Urothelium cell line (cell line): ENCODE data around the gene EPHA1.
A peak's percentile ranks its signal among the peaks of the same experiment; 100 is the strongest.

Source experiments
- DNase-seq: peaks from one replicate; pipeline ENCODE4 v3.0.0; 2011; ENCODE audit warnings: low spot score, mixed read lengths
- FAIRE-seq: peaks from 2 replicates; lab custom pipeline; 2011; peaks lifted over from hg19 to GRCh38; lab: Jason Lieb, UNC

The EPHA1 gene

GRCh38 chr7:143375298-143376034 is 33.2 kb downstream of the EPHA1 start:
- DNase-seq (peak; percentile 8), FAIRE-seq (no peak)

GRCh38 chr7:143374561-143374960 is 34.1 kb downstream of the EPHA1 start:
- no peak for FAIRE-seq
- DNase-seq: no peak

GRCh38 chr7:143373255-143373794 is 35.3 kb downstream of the EPHA1 start:
- FAIRE-seq: no peak
- no peak for DNase-seq

GRCh38 chr7:143372070-143372469 is 36.6 kb downstream of the EPHA1 start:
- DNase-seq: no peak
- no peak for FAIRE-seq

- DNase-seq (no peak), FAIRE-seq (no peak)
Observed at GRCh38 chr7:143369678-143370651, 38.7 kb downstream of the EPHA1 start.

GRCh38 chr7:143368387-143368786 is 40.3 kb downstream of the EPHA1 start:
- no peak for DNase-seq
- FAIRE-seq: no peak

- peak; percentile 80 for DNase-seq
- no peak for FAIRE-seq
Observed at GRCh38 chr7:143367972-143368371, 40.7 kb downstream of the EPHA1 start.

GRCh38 chr7:143363016-143363937 is 45.4 kb downstream of the EPHA1 start:
- FAIRE-seq (no peak), DNase-seq (no peak)

GRCh38 chr7:143362131-143363015 is 46.3 kb downstream of the EPHA1 start, which contains the start of gene FAM131B:
Gene FAM131B (minus strand): TSS chr7:143362713. CDS start chr7:143362603, 110 bp downstream.
- no peak for FAIRE-seq
- peak; percentile 36 for DNase-seq

- DNase-seq: peak; percentile 14
Observed at GRCh38 chr7:143361552-143362130, 47.0 kb downstream of the EPHA1 start.

GRCh38 chr7:143360788-143361551 is 47.7 kb downstream of the EPHA1 start:
- FAIRE-seq (no peak), DNase-seq (peak; percentile 21)

More at GRCh38 chr7:143361552-143362130, 47.0 kb downstream of the EPHA1 start:
- no peak for FAIRE-seq

- DNase-seq (no peak), FAIRE-seq (no peak)
Observed at GRCh38 chr7:143359771-143360353, 48.8 kb downstream of the EPHA1 start.

GRCh38 chr7:143358626-143359025 is 50.0 kb downstream of the EPHA1 start:
- DNase-seq (no peak), FAIRE-seq (no peak)

- FAIRE-seq (no peak), DNase-seq (no peak)
Observed at GRCh38 chr7:143356414-143357050, 52.1 kb downstream of the EPHA1 start.

GRCh38 chr7:143355450-143356385 is 52.9 kb downstream of the EPHA1 start:
- FAIRE-seq (no peak), DNase-seq (no peak)

GRCh38 chr7:143354965-143355364 is 53.7 kb downstream of the EPHA1 start:
- no peak for DNase-seq
- no peak for FAIRE-seq
